PFSK-1 (cell line): ENCODE data around the gene PANK3.

ENCODE experiments used
- FOXP2 ChIP-seq: optimal IDR thresholded peaks from 2 replicates; pipeline ENCODE3; 2011; ENCODE audit warnings: borderline replicate concordance, control low read depth, inconsistent platforms; ENCODE audit not compliant: insufficient read depth; ENCODE audit errors: extremely low read length, extremely low read depth
- POLR2AphosphoS5 ChIP-seq: IDR thresholded peaks from 2 replicates; pipeline ENCODE4 v1.6.1; 2012; ENCODE audit warnings: low read depth, mild to moderate bottlenecking, control low read depth, low read length, moderate library complexity
- REST ChIP-seq, 2 experiments: IDR thresholded peaks; 2 replicates each; pipeline versions ENCODE4 v1.6.1 to v1.8.0; 2011 to 2012; ENCODE audit warnings: low read depth in 2 of 2, low read length in 2 of 2, control low read depth in 1 of 2, inconsistent platforms in 1 of 2, mild to moderate bottlenecking in 1 of 2, moderate library complexity in 1 of 2; ENCODE audit not compliant: insufficient read depth in 1 of 2
- SIN3A ChIP-seq: IDR thresholded peaks from 2 replicates; pipeline ENCODE4 v1.6.1; 2012; ENCODE audit warnings: mild to moderate bottlenecking, low read length, moderate library complexity, borderline replicate concordance; ENCODE audit not compliant: insufficient read depth
- TAF1 ChIP-seq: IDR thresholded peaks from 2 replicates; pipeline ENCODE4 v1.6.1; 2012; ENCODE audit warnings: low read length, control low read depth, borderline replicate concordance; ENCODE audit not compliant: insufficient read depth

The PANK3 gene

GRCh38 chr5:168562279-168562678 lies 16.9 kb downstream of the PANK3 start:
- no peak for TF ChIP-seq POLR2AphosphoS5
- no peak for TF ChIP-seq FOXP2
- no peak for TF ChIP-seq TAF1
- TF ChIP-seq REST (IDR thresholded peaks at IDR 0.05; ENCODE audit: insufficient read depth in 1 of 2, low read depth in 2 of 2, low read length in 2 of 2), result no peak
- no peak for TF ChIP-seq SIN3A

- TF ChIP-seq TAF1 (no peak), POLR2AphosphoS5 (no peak), REST (IDR thresholded peaks at IDR 0.05; ENCODE audit: insufficient read depth in 1 of 2, low read depth in 2 of 2, low read length in 2 of 2) (no peak), FOXP2 (no peak), SIN3A (no peak)
Observed at GRCh38 chr5:168557389-168557788, 21.8 kb downstream of the PANK3 start.

GRCh38 chr5:168553377-168554130 lies 25.6 kb downstream of the PANK3 start:
- no peak for TF ChIP-seq SIN3A
- no peak for TF ChIP-seq TAF1
- TF ChIP-seq FOXP2, result no peak
- no peak for TF ChIP-seq REST (IDR thresholded peaks at IDR 0.05; ENCODE audit: insufficient read depth in 1 of 2, low read depth in 2 of 2, low read length in 2 of 2)
- no peak for TF ChIP-seq POLR2AphosphoS5

- TF ChIP-seq SIN3A (no peak), FOXP2 (no peak), TAF1 (no peak), POLR2AphosphoS5 (no peak), REST (IDR thresholded peaks at IDR 0.05; ENCODE audit: insufficient read depth in 1 of 2, low read depth in 2 of 2, low read length in 2 of 2) (no peak)
Observed at GRCh38 chr5:168552146-168552545, 27.0 kb downstream of the PANK3 start.
